AG04450 (cell line): ENCODE measurements around the gene UBFD1. TPM values are rescaled to one million over a fixed set of nuclear protein-coding genes. Genes with fewer than 3 reads are reported as not detected.

Source experiments
- CTCF ChIA-PET: fragments of 300-600, 350-600 bp; formaldehyde crosslinking; extraction: SDS; loops from one replicate; lab custom pipeline; 2022; ENCODE audit warnings: antibody characterized with exemption, inconsistent platforms; lab: Charles Lee
- POLR2A ChIA-PET: fragments of 350-600 bp; formaldehyde crosslinking; extraction: SDS; loops from one replicate; lab custom pipeline; 2021; ENCODE audit warnings: antibody characterized with exemption, inconsistent platforms; lab: Yijun Ruan, JAX
- DNase-seq: peaks from one replicate; pipeline ENCODE4 v3.0.0-alpha.2; 2011; ENCODE audit warnings: low read depth, low spot score
- H3K27ac ChIP-seq: one replicate; pipeline ENCODE4 v1.5.1; 2012; ENCODE audit warnings: low read depth, low read length, control low read depth
- H3K27me3 ChIP-seq: one replicate; pipeline ENCODE4 v1.6.0; 2012; ENCODE audit warnings: low read length; ENCODE audit not compliant: control insufficient read depth, insufficient read depth
- H3K4me3 ChIP-seq: 2 replicates; pipeline ENCODE4 v1.5.1; 2011; ENCODE audit warnings: mild to moderate bottlenecking, low read depth, low read length, control low read depth
- H3K9me3 ChIP-seq: 2 replicates; pipeline ENCODE4 v1.5.1; 2012; ENCODE audit warnings: low read length; ENCODE audit not compliant: control insufficient read depth, insufficient read depth
- CTCF ChIP-seq: IDR thresholded peaks from 2 replicates; pipeline ENCODE4 v1.5.1; 2011; ENCODE audit warnings: low read depth, low read length, control low read depth, inconsistent platforms
- polyA plus RNA-seq: library from polyadenylated mRNA; depleted of rRNA; stranded (reverse); fragments of >200 nt; gene quantifications from 2 replicates; pipeline ENCODE4 v1.2.3, GENCODE V29; 2011

UBFD1 gene
- polyA plus RNA-seq, 1 experiment, result 101 TPM

DNA sequence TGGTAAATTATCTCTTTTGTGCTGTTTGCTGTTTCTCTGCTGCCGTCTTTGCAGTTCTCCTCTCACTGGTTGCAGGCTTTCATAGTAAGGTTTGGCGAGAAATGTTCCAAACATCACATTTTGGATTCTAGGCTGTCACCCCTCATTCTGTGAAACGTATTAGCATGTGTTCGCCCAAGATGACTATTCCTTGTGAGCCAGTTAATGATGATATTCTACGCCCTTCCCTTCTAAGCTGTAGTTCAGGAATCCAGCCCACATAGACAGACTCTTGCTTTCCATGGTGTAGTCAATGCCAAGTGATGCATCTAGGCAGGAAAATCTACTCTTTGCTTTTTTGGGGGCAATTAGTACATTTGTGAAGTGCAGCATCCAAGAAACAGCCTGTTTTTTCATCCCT, 14.4 kb downstream of the UBFD1 start:
- ChIA-PET POLR2A (no interaction called here), CTCF (no interaction called here)
- Histone ChIP-seq H3K4me3 (no peak overlapping the region), H3K27me3 (no peaks in the 10 kb centered on the region), H3K9me3 (no peaks in the 10 kb centered on the region), H3K27ac (no peak overlapping the region)
- TF ChIP-seq CTCF, result no peak
- DNase-seq, result no peak

GRCh38 chr16:23572394-23572793, 14.9 kb downstream of the UBFD1 start:
- no peak for DNase-seq
- ChIA-PET CTCF (no interaction called here), POLR2A (no interaction called here)
- H3K27ac ChIP-seq, result no peak overlapping the region
- no peaks in the 10 kb centered on the region for H3K27me3 ChIP-seq
- no peaks in the 10 kb centered on the region for H3K9me3 ChIP-seq
- H3K4me3 ChIP-seq, result no peak overlapping the region
- TF ChIP-seq CTCF, result no peak

- ChIA-PET POLR2A (interaction anchor here (0.7 kb wide), 2 partner anchors 17 to 29 kb away, joined by 3 to 4 read pairs; partner anchors contain the start of gene EARS2), CTCF (interaction anchor here (1.0 to 1.1 kb wide), 2 partner anchors 16 to 139 kb away, joined by 3 to 5 read pairs; partner anchors contain the start of gene UBFD1)
- Histone ChIP-seq H3K27me3 (no peaks in the 10 kb centered on the region), H3K27ac (no peak overlapping the region), H3K4me3 (no peak overlapping the region), H3K9me3 (no peaks in the 10 kb centered on the region)
- no peak for TF ChIP-seq CTCF
- no peak for DNase-seq
These were observed 16.3 kb downstream of the UBFD1 start for GRCh38 chr16:23573817-23574216.

GRCh38 chr16:23575834-23576233, 18.3 kb downstream of the UBFD1 start:
- no peak overlapping the region for H3K4me3 ChIP-seq
- H3K27ac ChIP-seq, result peak overlapping the region; percentile 34
- no peak for DNase-seq
- H3K27me3 ChIP-seq, result no peaks in the 10 kb centered on the region
- CTCF ChIA-PET, result interaction anchor here (1.0 kb wide), 1 partner anchor 21 kb away, joined by 3 read pairs; no protein-coding TSS in a partner anchor
- H3K9me3 ChIP-seq, result no peaks in the 10 kb centered on the region
- TF ChIP-seq CTCF, result no peak
- POLR2A ChIA-PET, result interaction anchor here (0.6 to 1.3 kb wide), 3 partner anchors 18 to 1103 kb away, joined by 3 to 6 read pairs (median 4); partner anchors contain the start of genes EARS2 and UBFD1

GRCh38 chr16:23577493-23577892, 20.0 kb downstream of the UBFD1 start:
- ChIA-PET CTCF (interaction anchor here (0.6 to 1.1 kb wide), 2 partner anchors 19 to 37 kb away, joined by 4 to 9 read pairs; partner anchors contain the start of gene NDUFAB1), POLR2A (no interaction called here)
- Histone ChIP-seq H3K27me3 (no peaks in the 10 kb centered on the region), H3K4me3 (no peak overlapping the region), H3K9me3 (no peaks in the 10 kb centered on the region), H3K27ac (no peak overlapping the region)
- TF ChIP-seq CTCF, result no peak
- DNase-seq, result no peak
